ENCODE results near the gene DEXI.

- no peak for TF ChIP-seq CTCF (IDR thresholded peaks at IDR 0.05)
- TF ChIP-seq EP300 (IDR thresholded peaks at IDR 0.05): no peak
These were observed 35.1 kb downstream of the DEXI start for GRCh38 chr16:10906914-10907756.
